Ishikawa (cell line): ENCODE data around the gene PITPNC1.

Source experiments
- CEBPB ChIP-seq: IDR thresholded peaks from 2 replicates; pipeline ENCODE4 v1.6.1; 2012
- EGR1 ChIP-seq: IDR thresholded peaks from 2 replicates; pipeline ENCODE4 v1.6.1; 2012
- EP300 ChIP-seq: IDR thresholded peaks from 2 replicates; pipeline ENCODE4 v1.6.1; 2012; ENCODE audit warnings: borderline replicate concordance
- RAD21 ChIP-seq: IDR thresholded peaks from 2 replicates; pipeline ENCODE4 v1.6.1; 2012; ENCODE audit warnings: low read depth
- TAF1 ChIP-seq: IDR thresholded peaks from 2 replicates; pipeline ENCODE4 v1.6.1; 2012; ENCODE audit warnings: low read depth, mild to moderate bottlenecking
- TEAD4 ChIP-seq: IDR thresholded peaks from 2 replicates; pipeline ENCODE4 v1.6.1; 2012
- YY1 ChIP-seq: IDR thresholded peaks from 2 replicates; pipeline ENCODE4 v1.6.1; 2012; ENCODE audit warnings: low read depth
- ZBTB7A ChIP-seq: IDR thresholded peaks from 2 replicates; pipeline ENCODE4 v1.6.1; 2012; ENCODE audit warnings: low read depth
- TF ChIP-seq, protein P1 (sequence below): IDR thresholded peaks from 2 replicates; pipeline ENCODE4 v1.6.1; 2012
- TF ChIP-seq, protein P2 (sequence below): IDR thresholded peaks from 2 replicates; pipeline ENCODE4 v1.6.1; 2012

DNA sequence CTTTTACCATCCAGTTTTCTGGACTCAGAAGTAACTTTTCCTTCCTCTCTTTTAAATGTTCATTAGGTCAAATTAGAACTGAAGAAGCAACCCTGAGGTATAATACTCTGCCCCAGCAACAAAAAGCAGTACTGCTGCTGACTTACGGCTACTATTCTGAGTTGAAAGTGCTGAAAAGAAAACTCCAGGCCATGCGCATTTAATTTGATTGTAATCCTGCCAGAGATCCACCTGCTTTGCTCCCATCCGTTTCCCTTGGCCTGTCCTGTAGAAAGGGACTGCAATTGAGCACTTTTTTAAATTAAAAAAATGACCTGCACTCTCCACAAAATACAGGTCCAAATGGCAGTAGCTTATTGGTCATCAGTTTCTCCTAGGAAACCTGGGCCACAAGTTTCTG is 61.6 kb downstream of the PITPNC1 start:
- TF ChIP-seq, protein P1, sequence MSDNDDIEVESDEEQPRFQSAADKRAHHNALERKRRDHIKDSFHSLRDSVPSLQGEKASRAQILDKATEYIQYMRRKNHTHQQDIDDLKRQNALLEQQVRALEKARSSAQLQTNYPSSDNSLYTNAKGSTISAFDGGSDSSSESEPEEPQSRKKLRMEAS = no peak
- TF ChIP-seq RAD21 = no peak
- TF ChIP-seq EGR1 = no peak
- no peak for TF ChIP-seq EP300
- no peak for TF ChIP-seq CEBPB
- no peak for TF ChIP-seq TAF1
- no peak for TF ChIP-seq TEAD4
- TF ChIP-seq ZBTB7A = no peak
- no peak for TF ChIP-seq YY1
- TF ChIP-seq, protein P2, sequence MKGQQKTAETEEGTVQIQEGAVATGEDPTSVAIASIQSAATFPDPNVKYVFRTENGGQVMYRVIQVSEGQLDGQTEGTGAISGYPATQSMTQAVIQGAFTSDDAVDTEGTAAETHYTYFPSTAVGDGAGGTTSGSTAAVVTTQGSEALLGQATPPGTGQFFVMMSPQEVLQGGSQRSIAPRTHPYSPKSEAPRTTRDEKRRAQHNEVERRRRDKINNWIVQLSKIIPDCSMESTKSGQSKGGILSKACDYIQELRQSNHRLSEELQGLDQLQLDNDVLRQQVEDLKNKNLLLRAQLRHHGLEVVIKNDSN = no peak
